Measurements from ENCODE around the gene SORCS2.

GRCh38 chr4:7233006-7233580 is 40.8 kb downstream of the SORCS2 start:
- no peak for TF ChIP-seq CTCF (IDR thresholded peaks at IDR 0.05 in 4 of 5, conservative IDR thresholded peaks at IDR 0.05 in 1 of 5)
- no peak for TF ChIP-seq POLR2A (IDR thresholded peaks at IDR 0.05)

Measured in gastrocnemius medialis (tissue), 4 donors.